NCI-H146 (cell line): ENCODE measurements around the gene SRPK1.

Experiments used
- DNase-seq: peaks from one replicate; lab custom pipeline; 2025; lab: John Stamatoyannopoulos, UW

Gene SRPK1

DNA sequence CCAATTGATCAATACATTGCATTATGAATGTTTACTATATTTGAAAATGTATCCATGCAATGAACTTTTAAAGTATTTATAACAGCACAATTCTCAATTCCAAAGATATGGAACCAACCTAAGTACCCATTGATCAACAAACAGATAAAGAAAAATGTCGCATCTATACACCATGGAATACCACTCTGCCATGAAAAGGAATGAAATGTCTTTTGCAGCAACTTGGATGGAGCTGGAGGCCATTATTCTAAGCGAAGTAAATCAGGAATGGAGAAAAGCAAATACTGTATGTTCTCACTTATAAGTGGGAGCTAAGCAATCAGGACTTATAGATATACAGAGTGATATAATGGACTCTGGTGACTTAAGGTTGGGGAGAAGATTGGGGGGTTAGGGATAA is 22.9 kb downstream of the SRPK1 start:
- DNase-seq = no peak

DNA sequence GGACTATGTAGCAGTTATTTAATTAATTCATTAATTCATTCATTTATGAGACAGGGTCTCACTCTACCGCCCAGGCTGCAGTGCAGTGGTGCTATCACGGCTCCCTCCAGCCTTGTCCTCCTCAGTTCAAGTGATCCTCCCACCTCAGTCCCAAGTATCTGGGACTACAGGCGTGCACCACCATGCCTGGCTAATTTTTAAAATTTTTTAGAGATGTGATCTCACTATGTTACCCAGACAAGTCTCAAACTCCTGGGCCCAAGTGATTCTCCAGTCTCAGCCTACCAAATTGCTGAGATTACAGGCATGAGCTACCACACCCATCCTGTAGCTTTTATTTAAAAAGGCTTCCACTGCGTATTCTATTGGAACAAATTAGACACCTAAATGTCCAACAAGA is 23.4 kb downstream of the SRPK1 start:
- DNase-seq = no peak

DNA sequence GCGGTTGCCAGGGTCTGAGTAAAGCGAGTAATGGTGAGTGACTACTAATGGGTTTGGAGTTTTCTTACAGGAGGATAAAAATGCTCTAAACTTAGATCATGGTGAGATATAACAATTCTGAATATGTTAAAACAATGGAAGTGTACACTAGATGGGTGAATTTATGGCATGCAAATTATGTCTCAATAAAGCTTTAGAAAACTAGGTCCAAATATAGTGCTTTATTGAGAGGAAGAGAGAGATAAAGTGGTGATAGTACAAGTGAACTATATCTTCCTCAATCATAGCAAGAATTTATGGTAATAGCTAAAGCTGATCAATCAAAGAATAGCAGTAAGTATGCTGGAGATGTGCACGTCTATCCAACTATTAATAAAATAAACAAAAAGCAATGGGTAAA is 23.9 kb downstream of the SRPK1 start:
- no peak for DNase-seq

DNA sequence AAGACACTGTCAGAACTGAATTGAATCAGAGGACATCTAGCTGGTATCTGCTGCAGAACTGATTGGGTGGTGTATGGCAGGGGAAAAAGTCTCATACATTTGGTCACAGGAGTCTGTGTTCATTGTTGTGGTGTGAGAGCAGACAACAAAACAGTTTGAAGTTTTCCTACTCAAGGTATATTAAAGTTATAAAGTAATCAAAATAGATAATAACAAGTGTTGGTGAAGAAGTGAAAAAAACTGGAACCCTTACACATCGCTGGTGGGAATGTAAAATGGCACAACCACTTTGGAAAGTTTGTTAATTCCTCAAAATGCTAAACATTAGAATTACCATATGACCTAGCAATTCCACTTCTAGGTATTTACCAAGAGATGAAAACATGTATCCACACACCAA is 24.7 kb downstream of the SRPK1 start:
- no peak for DNase-seq

DNA sequence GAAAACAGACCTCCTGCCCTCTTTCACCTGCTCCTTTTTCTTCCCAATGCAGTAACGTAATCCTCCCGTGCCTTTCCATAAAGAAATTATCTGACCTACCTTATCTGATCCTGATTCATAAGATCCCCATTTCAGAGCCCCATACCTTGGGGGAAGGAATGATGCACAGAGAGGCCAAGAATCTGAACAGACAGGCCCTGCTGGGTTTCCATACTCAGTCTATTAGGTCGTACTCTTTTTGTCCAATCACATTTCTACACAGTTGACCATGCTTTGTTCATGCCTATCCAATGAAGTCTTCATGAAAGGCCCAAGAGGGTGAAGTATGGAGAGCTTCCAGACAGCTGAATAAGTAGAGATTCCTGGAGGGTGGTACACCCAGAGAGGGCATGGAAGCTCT is 25.3 kb downstream of the SRPK1 start:
- no peak for DNase-seq

DNA sequence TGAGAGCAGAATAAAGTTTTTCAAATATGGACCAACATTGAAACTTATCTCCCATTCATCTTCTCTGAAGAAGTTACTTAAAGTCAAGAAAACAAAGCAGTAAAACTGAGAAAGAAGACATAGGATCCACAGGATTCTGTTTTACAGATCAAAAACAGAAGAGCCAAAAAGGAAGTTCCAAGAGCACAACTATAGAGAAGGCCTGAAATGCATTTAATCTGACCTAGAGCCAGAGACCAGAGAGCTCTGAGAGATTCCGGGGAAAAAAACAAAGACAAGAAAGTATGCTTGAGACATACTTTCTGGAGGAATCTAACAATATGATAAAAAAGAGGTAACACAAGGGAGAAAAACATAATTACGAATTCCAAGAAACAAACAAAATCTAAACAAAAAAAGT is 26.1 kb downstream of the SRPK1 start:
- no peak for DNase-seq

DNA sequence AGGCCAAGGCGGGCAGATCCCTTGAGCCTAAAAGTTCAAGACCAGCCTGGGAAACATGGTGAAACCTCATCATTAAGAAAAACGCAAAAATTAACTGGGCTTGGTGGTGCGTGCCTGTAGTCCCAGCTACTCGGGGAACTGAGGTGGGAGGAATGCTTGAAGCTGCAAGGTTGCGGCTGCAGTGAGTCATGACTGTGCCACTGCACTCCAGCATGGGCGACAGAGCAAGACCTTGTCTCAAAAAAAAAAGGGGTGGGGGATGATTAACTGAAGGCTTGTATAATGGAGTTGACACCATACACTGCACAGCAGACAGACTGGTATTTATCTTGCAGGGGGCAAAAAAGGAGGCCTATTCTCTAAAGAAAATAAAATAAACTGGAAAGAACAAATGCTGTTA is 27.7 kb downstream of the SRPK1 start:
- DNase-seq = no peak

DNA sequence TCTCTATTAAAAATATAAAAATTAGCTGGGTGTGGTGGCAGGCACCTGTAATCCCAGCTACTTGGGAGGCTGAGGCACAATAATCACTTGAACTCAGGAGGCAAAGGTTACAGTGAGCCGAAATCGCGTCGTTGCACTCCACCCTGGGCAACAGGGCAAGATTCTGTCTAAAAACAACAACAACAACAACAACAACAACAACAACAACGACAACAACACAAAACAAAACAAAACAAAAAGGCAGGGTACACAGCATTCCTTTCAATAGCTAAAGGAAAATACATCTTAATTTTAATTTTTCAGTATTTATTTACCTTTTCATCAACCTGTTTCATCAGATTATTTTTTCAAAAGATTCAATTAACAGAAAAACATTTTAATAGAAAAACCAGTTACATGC is 28.4 kb downstream of the SRPK1 start:
- DNase-seq = no peak

DNA sequence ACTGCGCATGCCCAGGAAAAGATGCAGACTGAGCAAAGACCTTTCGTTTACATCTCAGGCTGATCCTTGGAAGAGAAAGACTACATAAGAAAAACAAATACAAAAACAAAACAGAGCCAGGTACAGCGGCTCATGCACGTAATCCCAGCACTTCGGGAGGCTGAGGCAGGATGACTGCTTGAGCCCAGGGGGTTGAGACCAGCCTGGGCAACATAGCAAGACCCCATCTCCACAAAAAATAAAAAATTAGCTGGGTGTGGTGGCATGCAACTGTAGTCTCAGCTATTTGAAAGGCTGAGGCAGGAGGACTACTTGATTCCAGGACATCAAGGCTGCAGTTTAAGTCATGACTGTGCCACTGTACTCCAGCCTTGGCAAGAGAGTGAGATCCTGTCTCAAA is 41.7 kb downstream of the SRPK1 start:
- no peak for DNase-seq

DNA sequence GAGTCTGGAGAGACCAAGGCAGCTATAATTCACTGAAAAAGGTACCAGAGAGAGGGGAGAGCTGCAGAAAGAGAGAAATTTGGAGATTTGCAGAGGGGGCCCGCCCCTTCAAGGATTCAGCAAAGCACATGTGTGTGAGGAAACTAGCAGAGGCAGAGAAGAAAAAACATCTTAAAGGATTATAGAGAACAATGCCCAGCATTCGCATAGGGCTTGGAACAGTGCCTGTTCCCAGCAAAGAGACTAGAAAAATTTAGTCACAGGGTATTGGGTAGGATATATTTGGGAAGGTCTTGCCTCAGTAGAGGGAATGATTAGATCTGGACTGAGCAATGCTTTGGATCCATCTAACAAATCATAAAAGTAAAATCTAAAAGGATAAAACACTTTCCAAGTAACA is 44.0 kb downstream of the SRPK1 start:
- no peak for DNase-seq

DNA sequence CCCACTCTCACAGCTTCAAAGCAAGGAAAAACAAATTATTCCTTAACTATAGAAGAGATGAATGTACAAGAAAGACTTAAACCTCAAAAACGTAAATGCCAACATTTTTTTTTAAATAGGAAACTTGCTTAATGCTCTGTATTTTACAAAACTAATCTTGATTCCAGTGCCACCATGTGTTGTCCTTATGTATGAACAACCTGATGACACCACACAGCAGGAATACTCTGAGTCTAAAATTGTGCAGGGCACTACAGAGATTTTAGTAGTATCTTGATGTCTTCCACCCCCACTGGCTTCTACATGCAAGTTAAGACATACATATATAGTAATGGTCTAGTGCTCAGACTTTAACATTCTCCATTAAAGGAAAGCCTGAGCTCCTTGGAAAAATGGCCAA is 46.2 kb downstream of the SRPK1 start:
- no peak for DNase-seq

DNA sequence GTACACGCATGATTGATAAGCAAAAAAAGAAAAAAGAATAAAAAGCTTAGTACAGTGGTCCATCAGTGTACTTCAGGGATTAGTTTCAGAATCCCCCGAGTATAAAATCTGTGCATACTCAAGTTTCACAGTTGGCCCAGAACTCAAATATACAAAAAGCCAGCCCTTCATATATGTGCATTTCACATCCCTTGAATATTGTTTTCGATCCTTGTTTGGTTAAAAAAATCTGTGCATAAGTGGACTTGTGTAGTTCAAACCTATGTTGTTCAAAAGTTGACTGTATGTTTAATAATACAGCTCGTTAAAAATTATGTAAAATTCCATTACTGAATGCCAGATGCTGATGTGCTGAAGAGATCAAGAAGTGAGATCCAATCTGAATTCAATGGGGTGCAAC is 61.5 kb downstream of the SRPK1 start:
- no peak for DNase-seq

DNA sequence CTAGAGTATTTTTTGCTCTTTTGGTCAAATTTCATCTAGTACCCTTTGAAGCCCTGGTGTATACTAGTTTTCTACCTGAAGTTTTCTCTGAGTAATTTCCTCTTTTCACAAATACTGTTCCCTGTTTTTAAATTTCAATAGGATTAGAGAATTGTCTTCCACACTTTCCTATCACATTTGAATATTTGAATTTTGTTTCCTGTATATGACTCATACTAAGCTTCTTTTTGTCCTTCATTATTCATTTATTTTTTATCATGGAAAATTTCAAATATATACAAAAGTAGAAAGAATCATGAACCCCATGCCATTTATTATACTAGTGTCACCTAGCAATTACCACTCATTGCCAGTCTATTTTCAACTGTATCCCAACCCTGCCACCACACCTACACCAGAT is 63.0 kb downstream of the SRPK1 start:
- no peak for DNase-seq

DNA sequence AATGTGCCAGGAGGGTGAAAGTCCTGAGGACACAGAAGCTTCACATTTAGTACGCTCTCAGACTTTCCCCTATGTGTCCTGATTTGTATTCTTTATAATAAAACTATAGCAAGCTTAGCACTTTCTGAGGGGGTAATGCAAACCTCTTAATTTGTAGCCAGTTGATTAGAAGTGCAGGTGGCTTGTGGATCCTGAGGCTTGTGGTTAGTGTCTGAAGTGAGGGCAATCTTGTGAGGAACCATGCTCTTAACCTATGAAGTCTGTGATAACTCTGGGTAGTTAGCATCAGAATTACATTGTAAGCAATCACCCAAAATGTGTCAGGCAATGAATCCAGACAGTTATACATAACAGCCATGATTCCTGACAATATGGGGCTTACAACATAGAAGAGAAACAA is 64.6 kb downstream of the SRPK1 start:
- no peak for DNase-seq

DNA sequence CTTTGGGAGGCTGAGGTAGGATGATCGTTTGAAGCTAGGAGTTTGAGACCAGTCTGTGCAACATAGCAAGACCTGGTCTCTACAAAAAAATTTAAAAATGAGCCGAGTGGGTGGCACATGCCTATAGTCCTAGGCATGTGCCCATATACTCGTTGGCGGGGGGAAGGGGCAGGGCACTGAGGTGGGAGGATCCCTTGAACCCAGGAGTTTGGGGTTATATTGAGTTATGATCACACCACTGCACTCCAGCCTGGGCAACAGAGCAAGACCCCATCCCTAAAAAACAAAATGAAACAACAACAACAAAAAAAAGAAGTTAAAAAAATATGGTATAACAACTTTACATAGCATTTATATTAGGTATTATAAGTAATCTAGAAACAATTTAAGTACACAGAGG is 67.9 kb downstream of the SRPK1 start:
- DNase-seq = no peak

DNA sequence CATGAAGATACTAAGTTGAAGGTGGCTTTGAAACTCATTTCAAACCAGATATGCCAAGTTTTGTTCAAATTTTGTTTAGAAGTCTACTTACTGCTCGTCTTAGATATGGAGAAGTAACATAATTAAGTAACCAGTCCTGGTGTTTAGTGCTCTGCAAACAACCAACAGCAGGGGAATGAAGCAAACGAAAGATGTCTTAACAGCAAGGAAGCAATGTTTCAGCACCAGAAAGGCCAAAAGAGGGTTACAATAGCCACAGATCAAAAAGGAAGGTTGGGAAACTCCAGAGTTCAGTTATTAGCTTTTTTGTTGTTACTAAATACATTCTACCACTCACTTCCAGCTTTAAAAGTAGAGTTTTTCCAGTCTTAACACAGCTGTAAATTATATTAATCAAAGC is 70.7 kb downstream of the SRPK1 start:
- DNase-seq = no peak

DNA sequence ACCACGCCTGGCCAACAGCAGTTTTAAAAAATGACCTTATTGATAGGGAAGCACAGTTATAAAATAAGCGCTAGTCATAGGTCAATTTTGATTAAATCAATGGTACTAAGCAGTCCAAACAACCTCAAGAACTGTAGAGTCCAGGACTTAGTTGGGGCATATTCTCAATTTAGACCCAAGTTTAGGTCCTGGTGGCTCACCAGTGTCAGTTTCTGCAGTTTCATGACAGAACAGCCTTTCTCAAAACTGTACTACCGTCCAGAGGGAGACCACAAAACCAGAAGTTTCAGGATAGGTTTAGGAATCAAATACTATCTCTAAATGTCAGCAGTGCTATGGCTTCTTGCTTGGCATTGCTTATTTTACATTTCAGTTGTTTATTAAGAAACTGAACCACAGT is 76.6 kb downstream of the SRPK1 start:
- no peak for DNase-seq

DNA sequence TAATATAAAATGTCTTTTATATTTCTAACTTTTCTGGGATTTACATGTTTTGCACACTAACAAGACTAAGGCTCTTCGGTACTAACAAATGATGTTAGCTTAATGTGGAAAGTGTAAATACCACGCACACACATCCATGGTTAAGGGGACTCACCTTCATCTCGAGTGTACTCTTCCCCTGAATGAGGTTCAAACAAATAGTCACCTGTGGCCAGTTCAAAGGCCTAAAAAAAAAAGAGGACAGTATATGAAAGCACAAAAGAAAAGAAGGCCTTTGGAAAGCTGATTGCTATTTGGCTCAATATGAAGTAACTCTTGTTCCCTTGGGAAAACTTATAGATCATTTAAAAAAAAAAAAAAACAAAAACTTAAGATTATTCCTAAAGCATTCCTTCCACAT is 78.5 kb downstream of the SRPK1 start:
- DNase-seq = no peak

DNA sequence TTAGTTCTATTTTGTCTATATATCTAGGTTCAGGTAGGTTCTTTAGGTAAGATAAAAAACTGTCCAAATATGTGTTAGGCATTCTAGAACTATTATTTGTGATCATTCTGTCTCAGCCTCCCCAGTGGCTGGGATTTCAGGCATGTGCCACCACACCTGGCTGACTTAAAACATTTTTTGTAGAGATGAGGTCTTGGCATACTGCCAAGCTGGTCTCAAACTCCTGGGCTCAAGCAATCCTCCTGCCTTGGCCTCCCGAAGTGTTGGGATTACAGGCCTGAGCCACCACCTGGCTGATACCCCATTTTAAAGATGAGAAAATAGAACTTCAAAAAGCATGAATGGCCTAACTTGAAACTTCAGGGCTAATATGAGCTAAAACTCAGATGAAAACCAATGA is 81.9 kb downstream of the SRPK1 start:
- no peak for DNase-seq

DNA sequence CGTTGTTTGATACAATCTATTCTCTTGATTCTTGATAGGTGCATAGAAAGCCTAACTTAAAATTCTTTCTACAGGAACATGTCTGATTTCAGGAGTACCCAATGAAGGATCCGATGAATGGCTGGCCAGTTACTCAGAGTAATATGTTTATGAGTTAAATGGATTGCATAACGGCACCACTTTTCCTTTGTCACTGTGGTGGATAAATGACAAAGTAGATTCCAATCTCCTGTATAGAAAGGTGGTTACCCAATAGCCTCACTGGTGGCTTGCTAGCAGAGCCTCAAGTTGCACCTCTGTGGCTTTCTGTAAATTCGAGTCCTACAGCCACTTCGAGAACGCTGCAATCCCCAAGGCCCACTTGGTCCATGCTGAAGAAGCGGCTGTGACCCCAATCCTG is 87.4 kb downstream of the SRPK1 start:
- no peak for DNase-seq

DNA sequence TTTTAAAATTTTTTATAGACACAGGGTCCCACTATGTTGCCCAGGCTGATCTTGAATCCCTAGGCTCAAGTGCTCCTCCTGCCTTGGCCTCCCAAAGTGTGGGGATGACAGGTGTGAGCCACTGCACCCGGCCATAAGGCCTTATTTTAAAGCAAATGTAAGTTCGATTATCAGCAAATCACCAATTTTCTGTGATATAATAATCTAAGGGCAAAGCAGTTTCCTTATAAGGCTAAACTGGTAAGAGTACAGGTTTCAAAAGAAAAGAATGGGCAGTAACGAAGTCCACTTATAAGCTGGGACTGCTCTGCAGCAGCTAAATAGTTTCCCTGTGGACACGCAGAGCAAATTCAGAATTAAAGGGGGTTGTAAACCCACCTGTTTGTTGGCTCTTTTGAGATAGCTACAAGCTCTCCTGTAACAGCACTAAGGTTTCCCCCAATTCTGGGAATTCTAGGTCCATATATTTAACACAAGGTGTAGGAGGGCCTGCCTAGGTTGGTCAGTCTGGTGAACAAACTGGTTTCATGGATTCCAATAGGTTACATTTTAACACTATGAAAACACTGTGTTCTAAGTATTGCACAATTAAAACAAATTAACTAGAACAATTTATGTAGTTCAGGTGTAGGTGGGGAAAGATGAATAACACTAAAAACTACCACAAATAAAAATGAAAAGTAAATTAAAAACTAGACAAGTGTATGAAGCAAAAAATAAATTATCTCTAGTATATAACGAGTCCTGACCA is 89.5 kb downstream of the SRPK1 start:
- no peak for DNase-seq

DNA sequence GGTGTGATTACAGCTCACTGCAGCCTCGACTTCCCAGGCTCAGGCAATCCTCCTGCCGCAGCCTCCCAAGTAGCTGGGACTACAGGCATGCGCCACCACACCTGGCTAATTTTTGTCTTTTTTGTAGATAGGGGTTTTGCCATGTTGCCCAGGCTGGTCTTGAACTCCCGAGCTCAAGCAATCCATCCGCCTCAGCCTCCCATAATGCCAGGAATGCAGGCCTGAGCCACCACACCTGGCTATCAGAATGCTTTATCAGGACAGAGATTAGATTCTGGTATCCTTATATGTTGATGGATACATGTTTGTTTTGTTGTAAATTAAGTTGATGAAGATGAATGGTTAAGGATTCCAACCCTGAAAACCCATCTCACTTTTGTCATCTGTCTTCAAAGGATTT is 91.6 kb downstream of the SRPK1 start:
- no peak for DNase-seq

DNA sequence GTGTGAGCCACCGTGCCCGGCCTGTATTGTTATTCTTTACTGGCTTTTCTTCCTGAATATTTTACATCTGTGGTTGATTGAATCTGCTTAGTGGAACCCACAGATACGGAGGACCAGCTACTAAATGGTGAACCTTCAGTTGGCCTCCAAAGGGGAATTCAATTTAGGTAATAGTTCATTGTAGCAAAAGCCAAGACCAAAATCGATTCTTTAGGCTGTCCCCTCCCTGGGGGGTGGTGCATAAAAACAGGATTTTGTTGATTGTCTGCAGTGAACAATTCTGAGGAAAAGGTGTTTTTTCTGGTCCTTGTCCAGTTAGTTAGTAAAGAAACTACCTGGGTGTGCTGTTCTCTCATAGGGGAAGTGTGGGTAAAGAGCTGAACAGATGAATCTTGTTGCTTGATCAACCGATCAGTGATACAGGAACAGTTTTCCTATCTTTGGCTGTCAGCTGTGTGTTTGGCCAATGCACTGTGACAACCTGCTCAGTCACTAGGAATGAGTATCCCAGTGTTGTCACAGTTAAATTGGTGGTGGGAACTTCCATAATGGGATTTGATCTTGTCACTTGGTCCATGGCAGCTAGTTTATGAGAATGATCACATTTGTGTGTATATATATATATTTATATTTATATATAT is 96.2 kb downstream of the SRPK1 start:
- DNase-seq = no peak

DNA sequence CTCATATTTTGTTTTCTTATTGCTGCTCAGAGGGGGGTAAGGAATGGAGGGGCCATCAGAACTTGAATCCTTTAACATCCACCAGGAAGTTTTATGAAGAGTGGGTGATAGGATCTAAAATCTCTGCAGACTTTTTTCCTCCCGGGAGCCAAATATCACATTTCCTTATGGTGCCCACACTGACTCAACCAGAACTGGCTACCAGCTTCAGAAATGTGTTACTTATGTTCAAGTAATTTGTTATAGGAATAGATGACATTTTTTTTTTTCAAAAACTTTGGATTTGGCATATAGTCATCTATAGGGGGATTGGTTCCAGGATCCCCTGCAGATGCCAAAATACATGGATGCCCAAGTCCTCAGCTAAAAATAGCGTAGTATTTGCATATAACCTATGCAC is 97.3 kb downstream of the SRPK1 start:
- no peak for DNase-seq
